Gastroesophageal sphincter (tissue), 4 donors: Measurements from ENCODE around the gene ZNF691. TPM values are rescaled to one million over a fixed set of nuclear protein-coding genes. Genes with fewer than 3 reads are reported as not detected.

Experiments used
- ATAC-seq: fragments of 150-250 bp; one replicate; pipeline ENCODE4 v1.9.1; 2016; ENCODE audit warnings: mild to moderate bottlenecking, moderate library complexity
- H3K27ac ChIP-seq, 4 donors: fragments of 200-600 bp; sonication (generic) in 3 of 4; 1 replicate in 3 of 4; 2 replicates in 1 of 4; pipeline ENCODE4 v1.5.1; 2016 to 2019
- H3K27me3 ChIP-seq: fragments of 200-600 bp; sonication (generic); one replicate; pipeline ENCODE4 v1.5.1; 2019
- H3K36me3 ChIP-seq, 2 donors: fragments of 200-600 bp; sonication (generic); one replicate each; pipeline ENCODE4 v1.5.1; 2019; ENCODE audit warnings: control low read depth in 1 of 2
- H3K4me1 ChIP-seq, 3 donors: fragments of 200-600 bp; sonication (generic); 1 replicate in 2 of 3; 2 replicates in 1 of 3; pipeline ENCODE4 v1.5.1; 2016 to 2019; ENCODE audit warnings: control low read depth in 2 of 3
- H3K4me3 ChIP-seq, 2 donors: fragments of 200-600 bp; sonication (generic); one replicate each; pipeline ENCODE4 v1.5.1; 2019; ENCODE audit warnings: mild to moderate bottlenecking in 1 of 2, moderate library complexity in 1 of 2
- H3K9me3 ChIP-seq, 3 donors: fragments of 200-600 bp; sonication (generic); one replicate each; pipeline ENCODE4 v1.5.1; 2017 to 2019; ENCODE audit warnings: control low read depth in 2 of 3
- CTCF ChIP-seq, 4 experiments: fragments of 200-600 bp in 2 of 4; fragments of 450-650 bp in 2 of 4; sonication (generic) in 1 of 4; IDR thresholded peaks; one replicate each; pipeline ENCODE4 v1.5.1; 2017 to 2019; ENCODE audit warnings: antibody characterized with exemption in 4 of 4, mild to moderate bottlenecking in 2 of 4, moderate library complexity in 2 of 4
- EP300 ChIP-seq: sonication (generic); formaldehyde crosslinking; IDR thresholded peaks from one replicate; pipeline ENCODE4 v1.6.1; 2017; ENCODE audit warnings: antibody characterized with exemption, mild to moderate bottlenecking
- POLR2A ChIP-seq, 2 donors: fragments of 450-650 bp; IDR thresholded peaks; one replicate each; pipeline ENCODE4 v1.6.1; 2017; ENCODE audit warnings: antibody characterized with exemption in 2 of 2, mild to moderate bottlenecking in 2 of 2, moderate library complexity in 1 of 2
- POLR2AphosphoS5 ChIP-seq: sonication (generic); formaldehyde crosslinking; IDR thresholded peaks from one replicate; pipeline ENCODE4 v1.6.1; 2017; ENCODE audit warnings: antibody characterized with exemption
- WGBS, 2 donors: methylation state at CpG; one replicate each; pipeline ENCODE4 v1.1.5; 2018; ENCODE audit warnings: low coverage in 1 of 2; 5-methylcytosine and 5-hydroxymethylcytosine counted together
- total RNA-seq, 4 donors: library from RNA; depleted of rRNA; stranded (reverse); fragments of >200 nt; gene quantifications; one replicate each; pipeline ENCODE4 v1.1.0, GENCODE V29; 2016

The ZNF691 gene
- total RNA-seq, 4 donors from 2014 or later, result 11.2 to 22.4 (median 13.8) TPM

GRCh38 chr1:42817440-42817767, 29.0 kb upstream of the ZNF691 start:
- no peaks in the 10 kb centered on the region for H3K9me3 ChIP-seq
- no peak for ATAC-seq
- no peak for TF ChIP-seq POLR2A (IDR thresholded peaks at IDR 0.05)
- no peak for TF ChIP-seq CTCF (IDR thresholded peaks at IDR 0.05)
- no peak for TF ChIP-seq EP300
- no peak for TF ChIP-seq POLR2AphosphoS5
- 0% methylated on average over 7 to 8 of the region's 13 CpGs for WGBS, 2 donors
- peak overlapping the region; percentile 80 to 82 for H3K4me3 ChIP-seq
- H3K36me3 ChIP-seq, result no peaks in the 10 kb centered on the region
- H3K27ac ChIP-seq, result peak overlapping the region in 3 of 4 donors; percentile 95 to 98 (median 96)
- no peaks in the 10 kb centered on the region for H3K27me3 ChIP-seq
- H3K4me1 ChIP-seq, result peaks cover 0 to 30% (median 9%) of the 10 kb centered on the region in 3 donors

GRCh38 chr1:42817976-42818375, 28.4 kb upstream of the ZNF691 start:
- Histone ChIP-seq H3K4me1 (peaks cover 0 to 36% (median 9%) of the 10 kb centered on the region in 3 donors), H3K27ac (peak overlapping the region in 2 of 4 donors; percentile 95 to 98), H3K27me3 (no peaks in the 10 kb centered on the region), H3K9me3 (no peaks in the 10 kb centered on the region), H3K4me3 (peak overlapping the region in 1 of 2 donors; percentile 80), H3K36me3 (no peaks in the 10 kb centered on the region)
- no peak for ATAC-seq
- no peak for TF ChIP-seq CTCF (IDR thresholded peaks at IDR 0.05)
- no peak for TF ChIP-seq EP300
- no peak for TF ChIP-seq POLR2A (IDR thresholded peaks at IDR 0.05)
- no peak for TF ChIP-seq POLR2AphosphoS5
- 86 to 100% methylated on average over 3 of the region's 3 CpGs for WGBS, 2 donors

- ATAC-seq, result no peak
- no peaks in the 10 kb centered on the region for H3K36me3 ChIP-seq
- 50 to 75% methylated on average over 1 of the region's 1 CpG for WGBS, 2 donors
- no peak overlapping the region for H3K4me3 ChIP-seq
- no peaks in the 10 kb centered on the region for H3K9me3 ChIP-seq
- H3K27me3 ChIP-seq, result no peaks in the 10 kb centered on the region
- H3K27ac ChIP-seq, result no peak overlapping the region
- peaks cover 0 to 38% (median 9%) of the 10 kb centered on the region in 3 donors for H3K4me1 ChIP-seq
- TF ChIP-seq EP300 (no peak), POLR2AphosphoS5 (no peak), POLR2A (IDR thresholded peaks at IDR 0.05) (no peak), CTCF (IDR thresholded peaks at IDR 0.05) (no peak)
These were observed 25.6 kb upstream of the ZNF691 start for GRCh38 chr1:42820813-42821212.

GRCh38 chr1:42821690-42822089, 24.7 kb upstream of the ZNF691 start:
- no peaks in the 10 kb centered on the region for H3K9me3 ChIP-seq

More at GRCh38 chr1:42821690-42822089, 24.7 kb upstream of the ZNF691 start:
- H3K4me3 ChIP-seq, result no peak overlapping the region
- 91 to 95% methylated on average over 2 of the region's 2 CpGs for WGBS, 2 donors
- H3K27ac ChIP-seq, result no peak overlapping the region
- no peaks in the 10 kb centered on the region for H3K36me3 ChIP-seq
- TF ChIP-seq CTCF (IDR thresholded peaks at IDR 0.05) (no peak), EP300 (no peak), POLR2A (IDR thresholded peaks at IDR 0.05) (no peak), POLR2AphosphoS5 (no peak)
- ATAC-seq, result no peak
- no peaks in the 10 kb centered on the region for H3K27me3 ChIP-seq
- peaks cover 0 to 30% (median 5%) of the 10 kb centered on the region in 3 donors for H3K4me1 ChIP-seq
